ENCODE results near the gene GABRP. TPM values are rescaled to one million over a fixed set of nuclear protein-coding genes. Genes with fewer than 3 reads are reported as not detected.

GABRP gene
- total and polyA plus RNA-seq, 2 experiments from 2014 or later, result 3.6 to 6.3 TPM

Other genes with a start within 250 kb of the GABRP start
- 53.1 and 92.5 TPM in 2 replicates for gene RANBP17, start 78.3 kb downstream of the GABRP start, total RNA-seq (2014; rRNA removed; shearing (Covaris generic))
- 33.7 and 43.8 TPM in 2 replicates for gene RANBP17, start 78.3 kb downstream of the GABRP start, polyA plus RNA-seq (2016; fragmentation: Nextera tagmentation; extraction: Ambion mirVana)

All from GM23338 (cell line).